ENCODE measurements around the gene TRIM72.

DNA sequence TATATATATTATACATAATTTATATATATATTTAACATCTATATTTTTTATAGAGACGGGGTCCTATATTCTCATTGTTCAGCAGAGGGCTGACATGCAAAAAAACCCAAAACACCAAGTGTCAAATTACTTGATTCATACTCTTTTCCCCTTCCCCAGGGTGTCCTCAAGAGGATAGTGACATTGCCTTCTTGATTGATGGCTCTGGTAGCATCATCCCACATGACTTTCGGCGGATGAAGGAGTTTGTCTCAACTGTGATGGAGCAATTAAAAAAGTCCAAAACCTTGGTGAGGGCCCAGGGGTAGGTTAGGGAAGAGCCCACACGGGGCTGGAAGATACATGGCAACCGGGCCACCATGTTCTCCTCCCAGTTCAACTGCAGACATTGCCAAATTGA, 56.9 kb downstream of the TRIM72 start:
- no peak for TF ChIP-seq CTCF (IDR thresholded peaks at IDR 0.05)
- TF ChIP-seq POLR2A (IDR thresholded peaks at IDR 0.05) = no peak
